Measurements from ENCODE around the gene SNAP47.

- TF ChIP-seq CTCF (conservative IDR thresholded peaks at IDR 0.05; ENCODE audit: low read depth, low read length) = no peak
- no peak for TF ChIP-seq RCOR1 (IDR thresholded peaks at IDR 0.05; ENCODE audit: insufficient replicate concordance, low read length)
- TF ChIP-seq NFE2L2 (IDR thresholded peaks at IDR 0.05; ENCODE audit: low read depth, low read length) = no peak
- no peak for TF ChIP-seq RAD21 (IDR thresholded peaks at IDR 0.05; ENCODE audit: low read length)
- TF ChIP-seq USF2 (IDR thresholded peaks at IDR 0.05; ENCODE audit: low read depth, low read length) = no peak
- no peak for TF ChIP-seq BHLHE40 (IDR thresholded peaks at IDR 0.05; ENCODE audit: low read depth, low read length)
- TF ChIP-seq MAFK (IDR thresholded peaks at IDR 0.05; ENCODE audit: low read depth, low read length) = no peak
- TF ChIP-seq ELK1 (IDR thresholded peaks at IDR 0.05; ENCODE audit: borderline replicate concordance, low read depth, low read length) = no peak
- TF ChIP-seq POLR2A (IDR thresholded peaks at IDR 0.05; ENCODE audit: low read depth, low read length) = no peak
- TF ChIP-seq RFX5 (IDR thresholded peaks at IDR 0.05; ENCODE audit: low read depth, low read length) = no peak
- TF ChIP-seq FOS (IDR thresholded peaks at IDR 0.05; ENCODE audit: low read depth, low read length) = no peak
- TF ChIP-seq CHD1 (IDR thresholded peaks at IDR 0.05; ENCODE audit: low read depth, low read length) = no peak
Observed at GRCh38 chr1:227731241-227731677, 4.0 kb upstream of the SNAP47 start.

Measured in IMR-90 (cell line).